ENCODE data around the gene TENM4.

The TENM4 gene

GRCh38 chr11:79362206-79362757 lies 78.5 kb downstream of the TENM4 start:
- Histone ChIP-seq H3K4me1 (ENCODE audit: insufficient read depth, low read length) (no peaks in the 10 kb centered on the region), H3K79me2 (ENCODE audit: insufficient read depth, low read length) (no peaks in the 10 kb centered on the region), H4K20me1 (ENCODE audit: insufficient read depth, low read length) (no peaks in the 10 kb centered on the region), H3K9me3 (ENCODE audit: insufficient read depth, low read length, severe bottlenecking) (no peaks in the 10 kb centered on the region), H3K27ac (ENCODE audit: low read length) (no peak overlapping the region), H3K4me2 (ENCODE audit: insufficient read depth, low read length) (no peak overlapping the region), H3K36me3 (ENCODE audit: insufficient read depth, low read length) (no peaks in the 10 kb centered on the region), H3K9ac (ENCODE audit: low read depth, low read length) (no peak overlapping the region), H3K27me3 (ENCODE audit: insufficient read depth, low read length, poor library complexity) (no peaks in the 10 kb centered on the region), H3K4me3 (ENCODE audit: low read depth in 1 of 2, low read length in 2 of 2) (no peak overlapping the region), H2AFZ (ENCODE audit: low read depth, low read length) (no peak overlapping the region)
- ATAC-seq (ENCODE audit: insufficient read depth, low read depth) (no peak), DNase-seq (no peak)
- no peak for TF ChIP-seq CTCF (IDR thresholded peaks at IDR 0.05; ENCODE audit: borderline replicate concordance, extremely low read depth, low read length, poor library complexity, severe bottlenecking)
- no peak for TF ChIP-seq EZH2 (IDR thresholded peaks at IDR 0.05; ENCODE audit: borderline replicate concordance, low read depth, low read length, severe bottlenecking)

- no peaks in the 10 kb centered on the region for H4K20me1 ChIP-seq (ENCODE audit: insufficient read depth, low read length)
- TF ChIP-seq EZH2 (IDR thresholded peaks at IDR 0.05; ENCODE audit: borderline replicate concordance, low read depth, low read length, severe bottlenecking): no peak
- no peak for TF ChIP-seq CTCF (IDR thresholded peaks at IDR 0.05; ENCODE audit: borderline replicate concordance, extremely low read depth, low read length, poor library complexity, severe bottlenecking)
- H3K36me3 ChIP-seq (ENCODE audit: insufficient read depth, low read length): no peaks in the 10 kb centered on the region
- no peak overlapping the region for H3K4me3 ChIP-seq (ENCODE audit: low read depth in 1 of 2, low read length in 2 of 2)
- H3K9me3 ChIP-seq (ENCODE audit: insufficient read depth, low read length, severe bottlenecking): no peaks in the 10 kb centered on the region
- ATAC-seq (ENCODE audit: insufficient read depth, low read depth) (no peak), DNase-seq (no peak)
- H3K79me2 ChIP-seq (ENCODE audit: insufficient read depth, low read length): no peaks in the 10 kb centered on the region
- H2AFZ ChIP-seq (ENCODE audit: low read depth, low read length): no peak overlapping the region
- no peaks in the 10 kb centered on the region for H3K27me3 ChIP-seq (ENCODE audit: insufficient read depth, low read length, poor library complexity)
- H3K27ac ChIP-seq (ENCODE audit: low read length): no peak overlapping the region
- H3K4me1 ChIP-seq (ENCODE audit: insufficient read depth, low read length): no peaks in the 10 kb centered on the region
- no peak overlapping the region for H3K4me2 ChIP-seq (ENCODE audit: insufficient read depth, low read length)
- H3K9ac ChIP-seq (ENCODE audit: low read depth, low read length): no peak overlapping the region
These were observed 82.6 kb downstream of the TENM4 start for GRCh38 chr11:79358258-79358657.

GRCh38 chr11:79353706-79354105 lies 87.1 kb downstream of the TENM4 start:
- H3K9me3 ChIP-seq (ENCODE audit: insufficient read depth, low read length, severe bottlenecking): no peaks in the 10 kb centered on the region
- H3K4me2 ChIP-seq (ENCODE audit: insufficient read depth, low read length): no peak overlapping the region
- no peaks in the 10 kb centered on the region for H3K79me2 ChIP-seq (ENCODE audit: insufficient read depth, low read length)
- H3K36me3 ChIP-seq (ENCODE audit: insufficient read depth, low read length): no peaks in the 10 kb centered on the region
- no peak overlapping the region for H3K27ac ChIP-seq (ENCODE audit: low read length)
- no peak for DNase-seq
- H3K4me1 ChIP-seq (ENCODE audit: insufficient read depth, low read length): no peaks in the 10 kb centered on the region
- H4K20me1 ChIP-seq (ENCODE audit: insufficient read depth, low read length): no peaks in the 10 kb centered on the region
- no peak for ATAC-seq (ENCODE audit: insufficient read depth, low read depth)
- no peaks in the 10 kb centered on the region for H3K27me3 ChIP-seq (ENCODE audit: insufficient read depth, low read length, poor library complexity)
- H2AFZ ChIP-seq (ENCODE audit: low read depth, low read length): no peak overlapping the region
- H3K9ac ChIP-seq (ENCODE audit: low read depth, low read length): no peak overlapping the region
- TF ChIP-seq EZH2 (IDR thresholded peaks at IDR 0.05; ENCODE audit: borderline replicate concordance, low read depth, low read length, severe bottlenecking) (no peak), CTCF (IDR thresholded peaks at IDR 0.05; ENCODE audit: borderline replicate concordance, extremely low read depth, low read length, poor library complexity, severe bottlenecking) (no peak)
- no peak overlapping the region for H3K4me3 ChIP-seq (ENCODE audit: low read depth in 1 of 2, low read length in 2 of 2)

- Histone ChIP-seq H2AFZ (ENCODE audit: low read depth, low read length) (no peak overlapping the region), H3K9ac (ENCODE audit: low read depth, low read length) (no peak overlapping the region), H3K79me2 (ENCODE audit: insufficient read depth, low read length) (no peaks in the 10 kb centered on the region), H3K27me3 (ENCODE audit: insufficient read depth, low read length, poor library complexity) (no peaks in the 10 kb centered on the region), H3K4me2 (ENCODE audit: insufficient read depth, low read length) (no peak overlapping the region), H3K27ac (ENCODE audit: low read length) (no peak overlapping the region), H3K4me3 (ENCODE audit: low read depth in 1 of 2, low read length in 2 of 2) (no peak overlapping the region), H3K36me3 (ENCODE audit: insufficient read depth, low read length) (no peaks in the 10 kb centered on the region), H3K4me1 (ENCODE audit: insufficient read depth, low read length) (no peaks in the 10 kb centered on the region), H4K20me1 (ENCODE audit: insufficient read depth, low read length) (no peaks in the 10 kb centered on the region), H3K9me3 (ENCODE audit: insufficient read depth, low read length, severe bottlenecking) (no peaks in the 10 kb centered on the region)
- TF ChIP-seq CTCF (IDR thresholded peaks at IDR 0.05; ENCODE audit: borderline replicate concordance, extremely low read depth, low read length, poor library complexity, severe bottlenecking) (no peak), EZH2 (IDR thresholded peaks at IDR 0.05; ENCODE audit: borderline replicate concordance, low read depth, low read length, severe bottlenecking) (no peak)
- no peak for ATAC-seq (ENCODE audit: insufficient read depth, low read depth)
- DNase-seq: no peak
These were observed 88.5 kb downstream of the TENM4 start for GRCh38 chr11:79352349-79352703.

Data from DND-41 (cell line).